Measurements from ENCODE around the gene DDX47. TPM values are rescaled to one million over a fixed set of nuclear protein-coding genes. Genes with fewer than 3 reads are reported as not detected.

DDX47 gene
- total and polyA plus RNA-seq, 2 donors (not counting 1 experiment from before 2014, with no cell fraction given) = 50.1 to 93.7 TPM

DNA sequence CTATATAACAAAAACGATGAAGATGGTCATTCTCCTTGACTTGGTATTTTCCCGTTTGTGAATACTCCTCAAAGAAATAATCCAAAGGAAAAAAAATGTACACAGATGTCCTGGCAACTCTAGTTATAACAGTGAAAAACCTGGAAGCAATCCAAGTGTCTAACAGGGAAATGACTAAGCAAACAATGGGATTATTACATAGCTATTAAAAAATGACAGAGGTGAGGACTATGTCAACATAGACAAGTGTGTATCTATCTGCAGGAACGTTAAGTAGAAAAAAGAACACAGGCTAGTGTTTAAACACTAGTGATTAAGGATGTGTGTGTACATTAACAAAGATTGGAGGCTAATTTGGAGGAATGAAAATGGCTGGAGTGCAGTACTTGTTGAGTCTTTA lies 33.6 kb upstream of the DDX47 start:
- Mint-ChIP-seq H3K27ac (no peak overlapping the region), H3K4me1 (no peaks in the 10 kb centered on the region), H3K4me3 (no peak overlapping the region), H3K27me3 (no peaks in the 10 kb centered on the region), H3K9me3 (ENCODE audit: insufficient read depth) (no peaks in the 10 kb centered on the region)
- DNase-seq (no peak), ATAC-seq (ENCODE audit: low read depth) (no peak)
- Histone ChIP-seq H3K4me2 (replicated peaks; ENCODE audit: low read depth, low read length, poor library complexity, severe bottlenecking) (no peak overlapping the region), H4K20me1 (ENCODE audit: control insufficient read depth, insufficient read depth, low read length, poor library complexity, severe bottlenecking) (no peaks in the 10 kb centered on the region), H3K27ac (ENCODE audit: low read length in 2 of 2) (no peak overlapping the region), H3K4me1 (ENCODE audit: control insufficient read depth in 2 of 2, insufficient read depth in 2 of 2, low read length in 2 of 2) (no peaks in the 10 kb centered on the region), H3K79me2 (ENCODE audit: control insufficient read depth, insufficient read depth, low read length) (no peaks in the 10 kb centered on the region), H3K27me3 (replicated peaks in 1 of 4; ENCODE audit: control extremely low read depth in 1 of 4, control insufficient read depth in 3 of 4, insufficient read depth in 4 of 4, low read length in 3 of 4) (no peaks in the 10 kb centered on the region), H3K9me3 (ENCODE audit: control extremely low read depth in 1 of 3, control insufficient read depth in 2 of 3, insufficient read depth in 1 of 3, low read length in 2 of 3) (no peaks in the 10 kb centered on the region), H3K36me3 (replicated peaks in 1 of 2; ENCODE audit: control extremely low read depth in 1 of 2, control insufficient read depth in 1 of 2, extremely low read depth in 1 of 2, insufficient read depth in 2 of 2, low read length in 1 of 2) (no peaks in the 10 kb centered on the region), H2AFZ (ENCODE audit: insufficient read depth, low read depth, low read length, poor library complexity, severe bottlenecking) (no peak overlapping the region), H3K4me3 (ENCODE audit: control extremely low read depth in 1 of 5, extremely low read depth in 1 of 5, insufficient read depth in 1 of 5, low read depth in 2 of 5, low read length in 4 of 5) (no peak overlapping the region), H3K9ac (ENCODE audit: low read length) (no peak overlapping the region)
- intact Hi-C loops (cut with micrococcal nuclease) = no loop called here
- ChIA-PET POLR2A (no interaction called here), CTCF (interaction anchor here (1.1 kb wide), 1 partner anchor 33 kb away, joined by 3 read pairs; no protein-coding TSS in a partner anchor)
- 35% methylated on average over 2 of the region's 3 CpGs for WGBS (ENCODE audit: insufficient coverage)
- TF ChIP-seq EZH2 (IDR thresholded peaks at IDR 0.05; ENCODE audit: borderline replicate concordance, insufficient read depth, low read depth, low read length, poor library complexity, severe bottlenecking) = no peak
- TF ChIP-seq, protein P1, sequence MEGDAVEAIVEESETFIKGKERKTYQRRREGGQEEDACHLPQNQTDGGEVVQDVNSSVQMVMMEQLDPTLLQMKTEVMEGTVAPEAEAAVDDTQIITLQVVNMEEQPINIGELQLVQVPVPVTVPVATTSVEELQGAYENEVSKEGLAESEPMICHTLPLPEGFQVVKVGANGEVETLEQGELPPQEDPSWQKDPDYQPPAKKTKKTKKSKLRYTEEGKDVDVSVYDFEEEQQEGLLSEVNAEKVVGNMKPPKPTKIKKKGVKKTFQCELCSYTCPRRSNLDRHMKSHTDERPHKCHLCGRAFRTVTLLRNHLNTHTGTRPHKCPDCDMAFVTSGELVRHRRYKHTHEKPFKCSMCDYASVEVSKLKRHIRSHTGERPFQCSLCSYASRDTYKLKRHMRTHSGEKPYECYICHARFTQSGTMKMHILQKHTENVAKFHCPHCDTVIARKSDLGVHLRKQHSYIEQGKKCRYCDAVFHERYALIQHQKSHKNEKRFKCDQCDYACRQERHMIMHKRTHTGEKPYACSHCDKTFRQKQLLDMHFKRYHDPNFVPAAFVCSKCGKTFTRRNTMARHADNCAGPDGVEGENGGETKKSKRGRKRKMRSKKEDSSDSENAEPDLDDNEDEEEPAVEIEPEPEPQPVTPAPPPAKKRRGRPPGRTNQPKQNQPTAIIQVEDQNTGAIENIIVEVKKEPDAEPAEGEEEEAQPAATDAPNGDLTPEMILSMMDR (IDR thresholded peaks at IDR 0.05) = no peak

DNA sequence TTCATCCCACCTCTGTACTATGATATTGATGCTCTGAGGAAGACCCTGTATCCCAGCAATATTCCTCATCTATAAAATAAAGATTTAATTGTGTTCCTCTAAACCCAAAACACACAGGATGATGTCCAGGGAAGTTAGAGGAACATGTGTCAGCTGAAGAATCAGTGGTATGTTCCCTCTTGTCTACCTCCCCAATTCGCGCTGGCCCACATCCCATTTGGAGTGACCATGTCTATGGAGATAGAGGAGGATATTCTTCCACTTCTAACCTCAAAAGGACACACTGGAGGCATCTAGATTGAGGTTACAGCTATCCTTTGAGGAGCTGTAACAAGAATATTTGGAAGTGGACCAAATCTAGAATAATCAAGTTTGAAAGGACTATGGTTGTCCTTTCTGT lies 29.0 kb upstream of the DDX47 start:
- ATAC-seq (ENCODE audit: low read depth) = no peak
- Histone ChIP-seq H3K4me3 (ENCODE audit: control extremely low read depth in 1 of 5, extremely low read depth in 1 of 5, insufficient read depth in 1 of 5, low read depth in 2 of 5, low read length in 4 of 5) (no peak overlapping the region), H3K36me3 (replicated peaks in 1 of 2; ENCODE audit: control extremely low read depth in 1 of 2, control insufficient read depth in 1 of 2, extremely low read depth in 1 of 2, insufficient read depth in 2 of 2, low read length in 1 of 2) (no peaks in the 10 kb centered on the region), H3K4me1 (ENCODE audit: control insufficient read depth in 2 of 2, insufficient read depth in 2 of 2, low read length in 2 of 2) (peaks cover 10 to 24% of the 10 kb centered on the region in 2 donors), H3K79me2 (ENCODE audit: control insufficient read depth, insufficient read depth, low read length) (peaks cover 9% of the 10 kb centered on the region), H3K9ac (ENCODE audit: low read length) (no peak overlapping the region), H3K9me3 (ENCODE audit: control extremely low read depth in 1 of 3, control insufficient read depth in 2 of 3, insufficient read depth in 1 of 3, low read length in 2 of 3) (no peaks in the 10 kb centered on the region), H3K27me3 (replicated peaks in 1 of 4; ENCODE audit: control extremely low read depth in 1 of 4, control insufficient read depth in 3 of 4, insufficient read depth in 4 of 4, low read length in 3 of 4) (no peaks in the 10 kb centered on the region), H3K4me2 (replicated peaks; ENCODE audit: low read depth, low read length, poor library complexity, severe bottlenecking) (no peak overlapping the region), H4K20me1 (ENCODE audit: control insufficient read depth, insufficient read depth, low read length, poor library complexity, severe bottlenecking) (no peaks in the 10 kb centered on the region), H3K27ac (ENCODE audit: low read length in 2 of 2) (no peak overlapping the region), H2AFZ (ENCODE audit: insufficient read depth, low read depth, low read length, poor library complexity, severe bottlenecking) (no peak overlapping the region)
- no peak overlapping the region for H3K4me3 Mint-ChIP-seq
- TF ChIP-seq, protein P1 (IDR thresholded peaks at IDR 0.05) = no peak
- TF ChIP-seq EZH2 (IDR thresholded peaks at IDR 0.05; ENCODE audit: borderline replicate concordance, insufficient read depth, low read depth, low read length, poor library complexity, severe bottlenecking) = no peak
- H3K4me1 Mint-ChIP-seq = peaks cover 18% of the 10 kb centered on the region
- no CpG with 5 or more reads among the region's 2 CpGs for WGBS (ENCODE audit: insufficient coverage)
- H3K27me3 Mint-ChIP-seq = no peaks in the 10 kb centered on the region
- ChIA-PET POLR2A (no interaction called here), CTCF (interaction anchor here (0.6 to 2.1 kb wide), 3 partner anchors 9 to 427 kb away, joined by 3 to 5 read pairs (median 3); partner anchors contain the start of gene DDX47)
- intact Hi-C loops (cut with micrococcal nuclease) = no loop called here
- H3K27ac Mint-ChIP-seq = no peak overlapping the region
- H3K9me3 Mint-ChIP-seq (ENCODE audit: insufficient read depth) = no peaks in the 10 kb centered on the region
- DNase-seq = no peak

Measured in B cell (primary cell).